NCI-H2196 (cell line): ENCODE results near the gene TUBAL3.

Source experiments
- DNase-seq: peaks from one replicate; lab custom pipeline; 2025; ENCODE audit not compliant: unreplicated experiment; lab: John Stamatoyannopoulos, UW

Gene TUBAL3

GRCh38 chr10:5343979-5344378 is 60.6 kb downstream of the TUBAL3 start:
- DNase-seq, result no peak

GRCh38 chr10:5343561-5343960 is 61.1 kb downstream of the TUBAL3 start:
- no peak for DNase-seq
